H1 (cell line): ENCODE measurements around the gene TP53. TPM values are rescaled to one million over a fixed set of nuclear protein-coding genes. Genes with fewer than 3 reads are reported as not detected.

Source experiments
- CTCF ChIA-PET: fragments of 300-600 bp; sonication (Branson Sonifier 250); formaldehyde crosslinking; loops from one replicate; lab custom pipeline; 2021; ENCODE audit not compliant: partially characterized antibody; lab: Charles Lee
- POLR2A ChIA-PET: fragments of 300-600 bp; sonication (Branson Sonifier 250); formaldehyde crosslinking; loops from one replicate; lab custom pipeline; 2021; ENCODE audit warnings: inconsistent platforms; ENCODE audit not compliant: partially characterized antibody; lab: Charles Lee
- DNase-seq, 2 experiments: peaks; one replicate each; pipeline versions ENCODE4 v3.0.0 to v3.0.0-alpha.2; 2010 to 2022; ENCODE audit warnings: low spot score in 2 of 2, low read depth in 1 of 2, mixed read lengths in 1 of 2
- FAIRE-seq: peaks from 2 replicates; lab custom pipeline; 2011; peaks lifted over from hg19 to GRCh38; lab: Jason Lieb, UNC
- H2AFZ ChIP-seq: 2 replicates; pipeline ENCODE4 v1.8.1; 2012; ENCODE audit warnings: low read length, inconsistent platforms
- H2AK5ac ChIP-seq: 2 replicates; pipeline ENCODE4 v1.6.1; 2013; ENCODE audit warnings: low read depth, low read length
- H2BK120ac ChIP-seq: replicated peaks from 2 replicates; pipeline ENCODE3; 2013; ENCODE audit warnings: low read depth, low read length, inconsistent platforms
- H2BK12ac ChIP-seq: 2 replicates; pipeline ENCODE4 v1.6.1; 2013; ENCODE audit warnings: low read depth, low read length
- H2BK15ac ChIP-seq: 2 replicates; pipeline ENCODE4 v1.6.1; 2013; ENCODE audit warnings: low read length
- H2BK20ac ChIP-seq: 2 replicates; pipeline ENCODE4 v1.6.1; 2013; ENCODE audit warnings: low read length
- H2BK5ac ChIP-seq: 2 replicates; pipeline ENCODE4 v1.6.1; 2013; ENCODE audit warnings: low read depth, low read length
- H3K14ac ChIP-seq: 2 replicates; pipeline ENCODE4 v1.6.1; 2013; ENCODE audit warnings: inconsistent platforms; ENCODE audit not compliant: insufficient read length
- H3K18ac ChIP-seq: 2 replicates; pipeline ENCODE4 v1.6.1; 2013; ENCODE audit warnings: low read length; ENCODE audit errors: extremely low read depth
- H3K23ac ChIP-seq: 2 replicates; pipeline ENCODE4 v1.6.1; 2013; ENCODE audit warnings: inconsistent platforms; ENCODE audit not compliant: insufficient read length
- H3K23me2 ChIP-seq: 2 replicates; pipeline ENCODE4 v1.6.1; 2013; ENCODE audit warnings: low read depth, low read length
- H3K27ac ChIP-seq: 2 replicates; pipeline ENCODE4 v1.6.1; 2011; ENCODE audit warnings: low read depth, low read length, inconsistent platforms
- H3K27me3 ChIP-seq, 4 experiments: replicated peaks in 1 of 4; 1 replicate in 1 of 4; 2 replicates in 3 of 4; pipeline versions ENCODE4 v1.6.1 to v1.8.1; 2011 to 2013; ENCODE audit warnings: low read length in 3 of 4, mild to moderate bottlenecking in 3 of 4, inconsistent platforms in 2 of 4, mixed read lengths in 2 of 4, moderate library complexity in 1 of 4; ENCODE audit not compliant: control insufficient read depth in 3 of 4, insufficient read depth in 3 of 4; ENCODE audit errors: extremely low read depth in 1 of 4
- H3K36me3 ChIP-seq, 4 experiments: 2 replicates each; pipeline versions ENCODE4 v1.6.1 to v1.8.1; 2011 to 2013; ENCODE audit warnings: mild to moderate bottlenecking in 4 of 4, low read length in 3 of 4, moderate library complexity in 2 of 4, control low read depth in 1 of 4, inconsistent platforms in 1 of 4; ENCODE audit not compliant: insufficient read depth in 4 of 4, control insufficient read depth in 2 of 4
- H3K4ac ChIP-seq: replicated peaks from 2 replicates; pipeline ENCODE3; 2013; ENCODE audit warnings: low read length, low read depth, mixed read lengths, inconsistent platforms; ENCODE audit not compliant: insufficient read length
- H3K4me1 ChIP-seq, 4 experiments: replicated peaks in 1 of 4; 1 replicate in 1 of 4; 2 replicates in 3 of 4; pipeline versions ENCODE4 v1.6.1 to v1.8.1; 2011 to 2013; ENCODE audit warnings: low read length in 3 of 4, inconsistent platforms in 2 of 4, mixed read lengths in 1 of 4; ENCODE audit not compliant: insufficient read depth in 4 of 4, control insufficient read depth in 3 of 4
- H3K4me2 ChIP-seq, 2 experiments: 2 replicates each; pipeline versions ENCODE4 v1.6.1 to v1.8.1; 2011 to 2013; ENCODE audit warnings: low read depth in 2 of 2, low read length in 2 of 2, control low read depth in 1 of 2, inconsistent platforms in 1 of 2, mild to moderate bottlenecking in 1 of 2; ENCODE audit not compliant: insufficient read depth in 1 of 2
- H3K4me3 ChIP-seq, 4 experiments: fragments of 200-600, 300-600 bp in 1 of 4; sonication (generic), shearing (Covaris generic), sonication (Bioruptor Twin) in 1 of 4; 2 replicates each; pipeline versions ENCODE4 v1.5.1 to v1.8.1; 2011 to 2016; ENCODE audit warnings: low read length in 4 of 4, low read depth in 3 of 4, control low read depth in 2 of 4, inconsistent platforms in 2 of 4, mild to moderate bottlenecking in 2 of 4, mixed read lengths in 1 of 4, moderate library complexity in 1 of 4; ENCODE audit not compliant: insufficient read depth in 2 of 4; ENCODE audit errors: extremely low read depth in 1 of 4
- H3K56ac ChIP-seq: replicated peaks from 2 replicates; pipeline ENCODE3; 2013; ENCODE audit warnings: low read depth, mild to moderate bottlenecking, mixed read lengths, low read length, inconsistent platforms; ENCODE audit not compliant: insufficient read length
- H3K79me1 ChIP-seq: 2 replicates; pipeline ENCODE4 v1.6.1; 2013; ENCODE audit warnings: low read depth, low read length, control low read depth
- H3K79me2 ChIP-seq, 2 experiments: 2 replicates each; pipeline versions ENCODE4 v1.6.1 to v1.8.1; 2012 to 2013; ENCODE audit warnings: low read length in 2 of 2, mild to moderate bottlenecking in 2 of 2, inconsistent platforms in 1 of 2; ENCODE audit not compliant: insufficient read depth in 2 of 2, control insufficient read depth in 1 of 2
- H3K9ac ChIP-seq, 4 experiments: replicated peaks in 1 of 4; 1 replicate in 1 of 4; 2 replicates in 3 of 4; pipeline versions ENCODE4 v1.6.1 to v1.8.1; 2011 to 2013; ENCODE audit warnings: low read depth in 3 of 4, low read length in 3 of 4, control low read depth in 2 of 4, mild to moderate bottlenecking in 2 of 4, moderate library complexity in 2 of 4, inconsistent platforms in 1 of 4; ENCODE audit errors: extremely low read depth in 1 of 4
- H3K9me3 ChIP-seq, 2 experiments: 2 replicates each; pipeline versions ENCODE4 v1.6.1 to v1.8.1; 2012 to 2013; ENCODE audit warnings: mild to moderate bottlenecking in 2 of 2, moderate library complexity in 2 of 2, control low read depth in 1 of 2, inconsistent platforms in 1 of 2, low read depth in 1 of 2, low read length in 1 of 2, mixed read lengths in 1 of 2; ENCODE audit not compliant: insufficient read depth in 2 of 2
- H4K20me1 ChIP-seq, 2 experiments: replicated peaks in 1 of 2; 2 replicates each; pipeline versions ENCODE3 to v1.8.1; 2011 to 2013; ENCODE audit warnings: inconsistent platforms in 2 of 2, low read length in 2 of 2, mild to moderate bottlenecking in 1 of 2; ENCODE audit not compliant: insufficient read depth in 2 of 2, control insufficient read depth in 1 of 2
- H4K5ac ChIP-seq: 2 replicates; pipeline ENCODE4 v1.6.1; 2013; ENCODE audit warnings: low read length, low read depth, mixed read lengths, inconsistent platforms; ENCODE audit not compliant: insufficient read length
- H4K8ac ChIP-seq: 2 replicates; pipeline ENCODE4 v1.8.0; 2013; ENCODE audit warnings: mild to moderate bottlenecking, moderate library complexity, low read length, inconsistent platforms; ENCODE audit not compliant: insufficient read depth; ENCODE audit errors: extremely low read depth
- H4K91ac ChIP-seq: replicated peaks from 2 replicates; pipeline ENCODE3; 2013; ENCODE audit warnings: low read length, mixed read lengths, inconsistent platforms; ENCODE audit not compliant: insufficient read length
- EGR1 ChIP-seq: IDR thresholded peaks from 2 replicates; pipeline ENCODE4 v1.6.1; 2011; ENCODE audit warnings: low read depth, low read length, borderline replicate concordance
- GTF2F1 ChIP-seq: IDR thresholded peaks from 2 replicates; pipeline ENCODE4 v1.6.1; 2012; ENCODE audit warnings: low read depth, low read length, improper control_type of control experiment, borderline replicate concordance
- HDAC2 ChIP-seq, 2 experiments: fragments of 300-600 bp in 1 of 2; sonication (generic) in 1 of 2; IDR thresholded peaks; 2 replicates each; pipeline ENCODE4 v1.6.1; 2011 to 2012; ENCODE audit warnings: low read depth in 2 of 2, low read length in 2 of 2, mild to moderate bottlenecking in 2 of 2, moderate library complexity in 2 of 2, borderline replicate concordance in 1 of 2, inconsistent platforms in 1 of 2
- NRF1 ChIP-seq: IDR thresholded peaks from 2 replicates; pipeline ENCODE4 v1.6.1; 2011; ENCODE audit warnings: mild to moderate bottlenecking, low read depth, low read length, improper control_type of control experiment
- SIRT6 ChIP-seq: IDR thresholded peaks from one replicate; pipeline ENCODE4 v1.7.1; 2012; ENCODE audit warnings: low read length, inconsistent platforms
- SIX5 ChIP-seq: IDR thresholded peaks from 2 replicates; pipeline ENCODE4 v1.6.1; 2011; ENCODE audit warnings: mild to moderate bottlenecking, low read depth, low read length
- ZNF274 ChIP-seq: IDR thresholded peaks from 2 replicates; pipeline ENCODE4 v1.7.0; 2012; ENCODE audit warnings: low read length, borderline replicate concordance; ENCODE audit errors: extremely low read depth
- WGBS, 2 experiments: shearing (Covaris generic) in 1 of 2; methylation state at CpG; one replicate each; pipeline versions ENCODE4 v1.1.6 to v1.1.7; 2013 to 2015; ENCODE audit warnings: low lambda C conversion rate in 2 of 2, mixed read lengths in 2 of 2, inconsistent platforms in 1 of 2, low coverage in 1 of 2, missing lambda C conversion rate in 1 of 2; ENCODE audit not compliant: insufficient replicate concordance in 2 of 2, insufficient coverage in 1 of 2, insufficient read length in 1 of 2; ENCODE audit errors: extremely low coverage in 1 of 2, missing lambda C conversion rate in 1 of 2; 5-methylcytosine and 5-hydroxymethylcytosine counted together
- long read RNA-seq, 2 experiments: library from RNA in 1 of 2; library from capped mRNA in 1 of 2; stranded (forward); transcript quantifications; one replicate each; pipeline ENCODE4 v2.0.0, GENCODE V29; 2021; ENCODE audit warnings: inconsistent platforms in 1 of 2
- polyA minus RNA-seq, 3 experiments: library from RNA; depleted of rRNA, polyadenylated mRNA; stranded (reverse); fragments of >200 nt; gene quantifications; 1 replicate in 2 of 3; 2 replicates in 1 of 3; pipeline ENCODE4 v1.2.3, GENCODE V29; 2011
- polyA plus RNA-seq, 7 experiments: library from polyadenylated mRNA; depleted of rRNA in 3 of 7; stranded (reverse) in 5 of 7; unstranded in 2 of 7; fragments of >200 nt in 5 of 7; fragments of 200-250 nt in 2 of 7; gene quantifications; 1 replicate in 5 of 7; 2 replicates in 1 of 7; 4 replicates in 1 of 7; pipeline versions ENCODE4 v1.2.1 to v1.2.3, GENCODE V29; 2011 to 2013; ENCODE audit warnings: missing spikeins in 2 of 7, mixed read lengths in 2 of 7
- total RNA-seq: library from RNA; stranded (reverse); fragmentation: NEBNext Ultra II Directional; extraction: Animal tissue kit (Norgen Biotek cat#: 25700); gene quantifications from 2 replicates; pipeline ENCODE4 v1.2.1, GENCODE V29; 2021

TP53 gene
- total RNA-seq, result 198 and 210 TPM in 2 replicates
- polyA plus RNA-seq (2011; rRNA removed), result 143 and 149 TPM in 2 replicates
- 84.3 TPM for polyA plus RNA-seq (2011; cell fraction: cytosol; rRNA removed)
- polyA plus RNA-seq (2011; cell fraction: nucleus; rRNA removed), result 102 TPM
- 174 to 217 TPM (median 194 TPM) in 4 replicates for polyA plus RNA-seq (2012, experiment 1 of 2)
- 263 TPM for polyA plus RNA-seq (2012, experiment 2 of 2)
- 192 TPM for polyA plus RNA-seq (2013, experiment 1 of 2)
- polyA plus RNA-seq (2013, experiment 2 of 2), result 190 TPM
- 136 TPM in 2 replicates for polyA minus RNA-seq (2011; rRNA and poly(A)+ RNA removed)
- 107 TPM for polyA minus RNA-seq (2011; cell fraction: cytosol; rRNA and poly(A)+ RNA removed)
- 55.7 TPM for polyA minus RNA-seq (2011; cell fraction: nucleus; rRNA and poly(A)+ RNA removed)
- long read RNA-seq, experiment 1, transcript TP53-227 (11 exons, 2,579 nt), result major isoform, 12 of 62 reads
- long read RNA-seq, experiment 1, partial matches to known transcripts, result 12 of 62 reads
- long read RNA-seq, experiment 1, other reads (novel, unspliced or antisense), result 36 of 62 reads
- long read RNA-seq, experiment 2, transcript TP53-227 (11 exons, 2,579 nt), result major isoform, 7 of 22 reads
- long read RNA-seq, experiment 2, partial matches to known transcripts, result 6 of 22 reads
- long read RNA-seq, experiment 2, other reads (novel, unspliced or antisense), result 5 of 22 reads

DNA sequence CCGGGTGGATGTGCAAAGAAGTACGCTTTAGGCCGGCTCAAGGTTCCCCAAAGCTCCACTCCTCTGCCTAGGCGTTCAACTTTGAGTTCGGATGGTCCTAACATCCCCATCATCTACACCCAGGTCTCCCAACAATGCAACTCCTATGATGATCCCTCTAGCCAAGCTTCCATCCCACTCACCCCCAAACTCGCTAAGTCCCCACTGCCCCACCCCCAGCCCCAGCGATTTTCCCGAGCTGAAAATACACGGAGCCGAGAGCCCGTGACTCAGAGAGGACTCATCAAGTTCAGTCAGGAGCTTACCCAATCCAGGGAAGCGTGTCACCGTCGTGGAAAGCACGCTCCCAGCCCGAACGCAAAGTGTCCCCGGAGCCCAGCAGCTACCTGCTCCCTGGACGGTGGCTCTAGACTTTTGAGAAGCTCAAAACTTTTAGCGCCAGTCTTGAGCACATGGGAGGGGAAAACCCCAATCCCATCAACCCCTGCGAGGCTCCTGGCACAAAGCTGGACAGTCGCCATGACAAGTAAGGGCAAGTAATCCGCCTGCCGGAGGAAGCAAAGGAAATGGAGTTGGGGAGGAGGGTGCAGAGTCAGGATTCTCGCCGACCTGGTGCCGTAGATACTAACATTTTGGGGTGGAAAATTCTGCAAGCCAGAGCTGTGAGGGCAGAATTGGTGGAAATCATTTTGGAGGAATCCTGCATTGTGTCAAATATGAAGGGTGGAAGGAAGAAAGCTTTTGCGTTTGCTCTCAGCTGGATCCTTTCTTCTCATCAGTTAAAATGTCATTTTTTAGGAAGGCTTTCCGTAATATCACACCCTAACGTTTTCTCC is at the start of gene TP53:
TP53 (minus strand) TSS at position 419 of the 836 bp plus-strand sequence. CDS start 10,896 bp downstream, outside the sequence.
- Histone ChIP-seq H3K4me2 (peak within 1 kb of the TSS; percentile 84 to 91), H3K18ac (peak within 1 kb of the TSS; percentile 93), H2AK5ac (peak within 1 kb of the TSS; percentile 95), H3K23ac (no peak within 1 kb of the TSS), H2BK20ac (no peak within 1 kb of the TSS), H2BK15ac (no peak within 1 kb of the TSS; the same call in 1 of the 2 replicates), H2AFZ (no peak within 1 kb of the TSS), H3K4me3 (peak within 1 kb of the TSS; percentile 75 to 100 (median 94)), H3K4ac (peak within 1 kb of the TSS; percentile 82), H4K5ac (peak within 1 kb of the TSS; percentile 91), H3K27ac (peak within 1 kb of the TSS; percentile 99), H3K27me3 (no peaks in the 10 kb centered on the region), H2BK5ac (peak within 1 kb of the TSS; percentile 99), H3K56ac (peak within 1 kb of the TSS; percentile 63), H3K4me1 (peaks cover 0 to 11% (median 4%) of the 10 kb centered on the region in 4 experiments; a peak in 4 of 7 replicates), H4K20me1 (peaks cover 7 to 10% of the 10 kb centered on the region in 2 experiments), H3K79me1 (peaks cover 13% of the 10 kb centered on the region), H3K9me3 (no peaks in the 10 kb centered on the region), H3K9ac (peak within 1 kb of the TSS; percentile 80 to 100 (median 98)), H4K8ac (peak within 1 kb of the TSS; percentile 99; the same call in 1 of the 2 replicates), H3K79me2 (peaks cover 25 to 60% of the 10 kb centered on the region in 2 experiments), H2BK120ac (peak within 1 kb of the TSS; percentile 91), H3K23me2 (peaks cover 16% of the 10 kb centered on the region), H4K91ac (peak within 1 kb of the TSS; percentile 93), H3K36me3 (peaks cover 0 to 4% (median 0%) of the 10 kb centered on the region in 4 experiments; a peak in 2 of 8 replicates), H2BK12ac (peak within 1 kb of the TSS; percentile 80; the same call in 1 of the 2 replicates), H3K14ac (peak within 1 kb of the TSS; percentile 4)
- FAIRE-seq (peak; percentile 88), DNase-seq (peak in 1 of 2 experiments; percentile 93)
- 1 to 100% methylated on average over 1 to 30 of the region's 30 CpGs for WGBS, 2 experiments
- POLR2A ChIA-PET, result interaction anchor here (0.6 to 58.0 kb wide), 34 partner anchors 9 to 536 kb away, joined by 3 to 2272 read pairs (median 5); partner anchors contain the start of genes ATP1B2, CD68, CNTROB and DNAH2
- CTCF ChIA-PET, result interaction anchor here (0.5 to 11.3 kb wide), 43 partner anchors 12 to 358 kb away, joined by 3 to 199 read pairs (median 5); partner anchors contain the start of genes ATP1B2, CD68, DNAH2 and EFNB3
- TF ChIP-seq GTF2F1 (no peak), EGR1 (peak; percentile 42; the same call in 1 of the 2 replicates), SIRT6 (no peak), ZNF274 (no peak), SIX5 (peak; percentile 71), HDAC2 (IDR thresholded peaks at IDR 0.05; ENCODE audit: borderline replicate concordance in 1 of 2, low read depth in 2 of 2, low read length in 2 of 2) (peak in 1 of 2 experiments; percentile 44; a peak in 1 of 4 replicates), NRF1 (no peak)
